Lower leg skin (tissue), 4 donors: ENCODE results near the gene UBR3. TPM values are rescaled to one million over a fixed set of nuclear protein-coding genes. Genes with fewer than 3 reads are reported as not detected.
"Not testable (repeated sequence)": the region's sequence is repeated elsewhere in the genome, so short reads cannot be mapped to it uniquely, and the experiment has no call there.

Experiments
- DNase-seq, 2 donors: peaks; one replicate each; pipeline ENCODE4 v3.0.0-alpha.2; 2019; ENCODE audit warnings: low spot score in 2 of 2
- H3K4me3 ChIP-seq: fragments of 200-600 bp; sonication (generic); 2 replicates; pipeline ENCODE4 v1.5.1; 2017; ENCODE audit warnings: mild to moderate bottlenecking, low read depth; ENCODE audit not compliant: poor library complexity, severe bottlenecking
- CTCF ChIP-seq, 3 donors: fragments of 450-650 bp; IDR thresholded peaks; one replicate each; pipeline ENCODE4 v1.5.1; 2016; ENCODE audit warnings: antibody characterized with exemption in 3 of 3, mild to moderate bottlenecking in 3 of 3, moderate library complexity in 2 of 3
- POLR2A ChIP-seq, 2 donors: fragments of 450-650 bp; IDR thresholded peaks; one replicate each; pipeline ENCODE4 v1.6.1; 2016 to 2017; ENCODE audit warnings: antibody characterized with exemption in 2 of 2, mild to moderate bottlenecking in 1 of 2, moderate library complexity in 1 of 2
- WGBS, 2 donors: methylation state at CpG; one replicate each; pipeline ENCODE4 v1.1.5; 2018; 5-methylcytosine and 5-hydroxymethylcytosine counted together
- intact Hi-C: fragments of 100-400 bp; cut with DNase I; formaldehyde crosslinking; loops from one replicate; pipeline ENCODE4 v1.15.0; 2023; ENCODE audit warnings: low total_unique reads
- total RNA-seq, 4 donors: library from RNA; depleted of rRNA; stranded (reverse); fragments of >200 nt; gene quantifications; one replicate each; pipeline ENCODE4 v1.1.0, GENCODE V29; 2016

UBR3 gene
- total RNA-seq, 4 donors from 2014 or later, result 40.8 to 64.7 (median 50.5) TPM

- intact Hi-C loops, result no loop called here
- no peak for DNase-seq
- WGBS, 2 donors, result 96 to 100% methylated on average over 1 of the region's 1 CpG
- H3K4me3 ChIP-seq, result no peak overlapping the region
- no peak for TF ChIP-seq CTCF (IDR thresholded peaks at IDR 0.05)
- no peak for TF ChIP-seq POLR2A (IDR thresholded peaks at IDR 0.05)
Measured at GRCh38 chr2:169849710-169850109, 22.5 kb downstream of the UBR3 start.

GRCh38 chr2:169853041-169853668 lies 25.9 kb downstream of the UBR3 start:
- no peak overlapping the region for H3K4me3 ChIP-seq
- no peak for DNase-seq
- WGBS, 2 donors, result 87 to 94% methylated on average over 4 of the region's 4 CpGs
- intact Hi-C loops, result no loop called here
- TF ChIP-seq POLR2A (IDR thresholded peaks at IDR 0.05), result no peak
- no peak for TF ChIP-seq CTCF (IDR thresholded peaks at IDR 0.05)

- DNase-seq, intact Hi-C loops, H3K4me3 ChIP-seq: not testable (repeated sequence)
- 94% methylated on average over 35 to 37 of the region's 42 CpGs for WGBS, 2 donors
Measured at GRCh38 chr2:169855281-169856258, 28.3 kb downstream of the UBR3 start.

GRCh38 chr2:169859423-169859822 lies 32.2 kb downstream of the UBR3 start:
- H3K4me3 ChIP-seq, result no peak overlapping the region
- no peak for TF ChIP-seq CTCF (IDR thresholded peaks at IDR 0.05)
- no peak for TF ChIP-seq POLR2A (IDR thresholded peaks at IDR 0.05)
- no peak for DNase-seq
- intact Hi-C loops, result no loop called here
- WGBS, 2 donors, result 97 to 100% methylated on average over 4 of the region's 4 CpGs

DNA sequence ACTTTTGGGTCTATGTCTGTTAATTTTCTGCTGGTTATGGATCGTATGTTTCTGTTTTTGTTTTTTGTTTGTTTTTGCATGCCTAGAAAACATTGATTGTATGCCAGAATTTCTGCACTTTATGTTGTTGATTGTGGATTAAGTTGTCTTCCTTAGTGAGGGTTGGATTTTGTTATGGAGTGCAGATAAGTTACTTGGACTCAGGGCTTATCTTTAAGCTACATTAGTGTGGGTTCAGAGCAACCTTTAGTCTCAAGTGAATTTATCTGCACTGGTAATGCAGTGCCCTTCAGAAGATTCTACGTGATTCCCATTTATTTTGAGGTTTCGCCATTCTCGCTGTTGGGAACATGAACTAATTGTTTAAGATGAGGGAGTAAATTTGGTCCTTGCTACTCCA lies 32.9 kb downstream of the UBR3 start:
- no peak for TF ChIP-seq CTCF (IDR thresholded peaks at IDR 0.05)
- TF ChIP-seq POLR2A (IDR thresholded peaks at IDR 0.05), result no peak
- no peak for DNase-seq
- WGBS, 2 donors, result 94% methylated on average over 4 of the region's 4 CpGs
- intact Hi-C loops, result no loop called here
- H3K4me3 ChIP-seq, result no peak overlapping the region

DNA sequence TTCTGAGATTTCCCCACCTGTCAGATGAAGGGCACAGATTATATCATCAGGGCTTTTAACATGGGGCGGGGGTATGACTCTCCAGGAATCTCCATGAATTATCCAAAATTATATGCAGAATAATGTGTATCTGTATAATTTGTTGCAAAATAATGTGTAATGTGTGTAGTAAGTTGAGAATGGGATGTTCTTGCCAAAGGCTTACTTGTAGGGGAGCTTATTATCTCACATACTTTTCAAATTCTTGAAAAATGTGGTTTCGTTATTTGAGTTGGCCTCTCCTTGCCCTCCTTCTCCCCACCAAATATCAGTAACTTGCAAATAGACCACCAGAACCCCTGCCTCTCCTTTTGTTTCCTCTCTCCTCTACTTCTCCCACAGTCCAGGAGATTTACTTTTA lies 35.6 kb downstream of the UBR3 start:
- intact Hi-C loops, result no loop called here
- TF ChIP-seq CTCF (IDR thresholded peaks at IDR 0.05) (no peak), POLR2A (IDR thresholded peaks at IDR 0.05) (no peak)
- 87 to 88% methylated on average over 2 of the region's 2 CpGs for WGBS, 2 donors
- no peak for DNase-seq
- H3K4me3 ChIP-seq, result no peak overlapping the region
